HEK293T (cell line): Measurements from ENCODE around the gene LGSN.

Source experiments
- HDGF ChIP-seq: fragments of 450-650 bp; IDR thresholded peaks from 2 replicates; pipeline ENCODE4 v1.6.1; 2017; ENCODE audit warnings: antibody characterized with exemption, borderline replicate concordance
- LEF1 ChIP-seq: fragments of 450-650 bp; IDR thresholded peaks from 2 replicates; pipeline ENCODE4 v1.6.1; 2017; ENCODE audit warnings: mild to moderate bottlenecking, borderline replicate concordance
- ZNF384 ChIP-seq: fragments of 450-650 bp; IDR thresholded peaks from 2 replicates; pipeline ENCODE4 v1.6.1; 2016

DNA sequence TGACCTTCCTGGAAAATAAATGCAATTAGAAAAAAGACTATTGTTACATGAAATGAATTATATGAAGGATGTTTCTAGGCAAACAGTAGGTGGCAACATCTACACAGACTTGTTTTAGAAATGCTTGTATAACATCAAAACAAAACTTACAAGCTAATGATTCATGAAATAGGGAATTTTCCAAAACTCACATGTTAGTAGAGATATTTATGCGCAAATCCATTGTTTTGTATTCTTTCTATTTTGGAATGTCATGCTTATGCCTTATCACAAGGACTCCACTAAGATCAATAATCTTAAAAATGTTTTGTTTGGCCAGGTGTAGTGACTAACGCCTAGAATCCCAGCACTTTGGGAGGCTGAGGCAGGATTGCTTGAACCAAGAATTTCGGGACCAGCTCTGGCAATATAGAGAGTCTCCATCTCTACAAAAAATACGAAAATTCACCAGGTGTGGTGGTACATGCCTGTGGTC lies 32.3 kb upstream of the LGSN start:
- TF ChIP-seq ZNF384 (no peak), HDGF (no peak), LEF1 (no peak)
